IPS DF 6.9 (cell line): Measurements from ENCODE around the gene KCNH6.
A peak's percentile ranks its signal among the peaks of the same experiment; 100 is the strongest.

ENCODE experiments used
- DNase-seq: peaks from one replicate; pipeline ENCODE4 v3.0.0-alpha.2; 2013; ENCODE audit warnings: low read depth, low spot score
- H3K27ac ChIP-seq: one replicate; pipeline ENCODE4 v1.5.1; 2013; ENCODE audit warnings: low read length, control low read depth
- H3K27me3 ChIP-seq: 2 replicates; pipeline ENCODE4 v1.6.1; 2013; ENCODE audit warnings: mild to moderate bottlenecking, low read length; ENCODE audit not compliant: control insufficient read depth, insufficient read depth
- H3K36me3 ChIP-seq: 2 replicates; pipeline ENCODE4 v1.6.1; 2013; ENCODE audit warnings: low read length; ENCODE audit not compliant: control insufficient read depth, insufficient read depth
- H3K4me1 ChIP-seq: 2 replicates; pipeline ENCODE4 v1.6.1; 2013; ENCODE audit warnings: low read length; ENCODE audit not compliant: control insufficient read depth, insufficient read depth
- H3K4me3 ChIP-seq: 2 replicates; pipeline ENCODE4 v1.5.1; 2013; ENCODE audit warnings: mild to moderate bottlenecking, low read length
- H3K9me3 ChIP-seq: 2 replicates; pipeline ENCODE4 v1.6.1; 2013; ENCODE audit warnings: low read length, inconsistent platforms; ENCODE audit not compliant: control insufficient read depth, insufficient read depth
- WGBS: extraction: QIAGEN DNeasy Blood & Tissue Kit; methylation state at CpG from one replicate; pipeline ENCODE4 v1.1.7; 2013; ENCODE audit warnings: mixed read lengths, missing lambda C conversion rate; ENCODE audit not compliant: insufficient read length, insufficient coverage; 5-methylcytosine and 5-hydroxymethylcytosine counted together

Gene KCNH6

DNA sequence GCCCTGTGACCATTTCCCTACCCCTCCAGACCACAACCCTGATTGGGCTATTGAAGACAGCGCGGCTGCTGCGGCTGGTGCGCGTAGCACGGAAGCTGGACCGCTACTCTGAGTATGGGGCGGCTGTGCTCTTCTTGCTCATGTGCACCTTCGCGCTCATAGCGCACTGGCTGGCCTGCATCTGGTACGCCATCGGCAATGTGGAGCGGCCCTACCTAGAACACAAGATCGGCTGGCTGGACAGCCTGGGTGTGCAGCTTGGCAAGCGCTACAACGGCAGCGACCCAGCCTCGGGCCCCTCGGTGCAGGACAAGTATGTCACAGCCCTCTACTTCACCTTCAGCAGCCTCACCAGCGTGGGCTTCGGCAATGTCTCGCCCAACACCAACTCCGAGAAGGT, 12.5 kb downstream of the KCNH6 start:
- H3K9me3 ChIP-seq = no peaks in the 10 kb centered on the region
- DNase-seq = no peak
- H3K4me1 ChIP-seq = no peaks in the 10 kb centered on the region
- H3K4me3 ChIP-seq = no peak overlapping the region
- no peaks in the 10 kb centered on the region for H3K36me3 ChIP-seq
- H3K27me3 ChIP-seq = peaks cover 2% of the 10 kb centered on the region; the same call in 1 of the 2 replicates
- WGBS = no CpG with 5 or more reads among the region's 24 CpGs
- no peak overlapping the region for H3K27ac ChIP-seq

DNA sequence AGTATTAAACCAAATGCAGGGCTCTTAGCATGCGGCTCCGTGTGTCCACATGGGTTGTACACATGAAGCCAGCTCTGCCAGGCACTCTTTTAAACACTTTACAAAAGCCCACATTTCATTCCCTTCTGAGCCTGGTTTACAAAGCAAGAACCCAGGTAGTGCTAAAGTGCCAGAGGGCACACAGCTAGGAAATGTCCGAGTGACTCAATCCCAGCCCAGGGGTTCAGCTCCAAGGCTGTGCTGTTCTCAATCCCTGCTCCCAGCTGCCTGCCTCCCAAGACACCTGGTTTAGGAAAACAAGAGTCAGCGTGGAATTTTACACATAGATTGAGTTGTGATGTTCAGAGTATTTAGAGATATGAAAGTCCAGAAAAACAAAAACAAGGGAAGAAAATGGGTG, 13.8 kb downstream of the KCNH6 start:
- Histone ChIP-seq H3K27ac (no peak overlapping the region), H3K4me3 (no peak overlapping the region), H3K36me3 (no peaks in the 10 kb centered on the region), H3K27me3 (peaks cover 2% of the 10 kb centered on the region; the same call in 1 of the 2 replicates), H3K9me3 (no peaks in the 10 kb centered on the region), H3K4me1 (no peaks in the 10 kb centered on the region)
- no CpG with 5 or more reads among the region's 4 CpGs for WGBS
- DNase-seq = no peak

DNA sequence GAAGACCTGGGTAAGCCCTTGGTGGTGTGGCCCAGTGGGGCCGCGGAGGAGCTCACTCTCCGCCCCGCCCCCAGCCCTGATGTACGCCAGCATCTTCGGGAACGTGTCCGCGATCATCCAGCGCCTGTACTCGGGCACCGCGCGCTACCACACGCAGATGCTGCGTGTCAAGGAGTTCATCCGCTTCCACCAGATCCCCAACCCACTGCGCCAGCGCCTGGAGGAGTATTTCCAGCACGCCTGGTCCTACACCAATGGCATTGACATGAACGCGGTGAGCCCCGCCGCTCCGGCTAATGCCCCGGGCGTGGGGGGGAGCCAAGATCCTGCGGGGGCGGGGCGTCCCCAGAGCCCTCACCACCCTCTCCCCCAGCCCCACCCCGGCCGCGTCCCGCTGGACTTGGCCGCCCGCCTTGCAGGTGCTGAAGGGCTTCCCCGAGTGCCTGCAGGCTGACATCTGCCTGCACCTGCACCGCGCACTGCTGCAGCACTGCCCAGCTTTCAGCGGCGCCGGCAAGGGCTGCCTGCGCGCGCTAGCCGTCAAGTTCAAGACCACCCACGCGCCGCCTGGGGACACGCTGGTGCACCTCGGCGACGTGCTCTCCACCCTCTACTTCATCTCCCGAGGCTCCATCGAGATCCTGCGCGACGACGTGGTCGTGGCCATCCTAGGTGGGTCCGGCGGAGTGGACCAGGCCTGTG, 15.0 kb downstream of the KCNH6 start:
- DNase-seq = no peak
- Histone ChIP-seq H3K27me3 (peaks cover 2% of the 10 kb centered on the region; the same call in 1 of the 2 replicates), H3K27ac (no peak overlapping the region), H3K4me3 (peak overlapping the region; percentile 7; the same call in 1 of the 2 replicates), H3K36me3 (no peaks in the 10 kb centered on the region), H3K4me1 (no peaks in the 10 kb centered on the region), H3K9me3 (no peaks in the 10 kb centered on the region)
- no CpG with 5 or more reads among the region's 62 CpGs for WGBS

GRCh38 chr17:63538693-63539595, 15.8 kb downstream of the KCNH6 start:
- H3K4me3 ChIP-seq = peak overlapping the region; percentile 0; the same call in 1 of the 2 replicates
- peaks cover 2% of the 10 kb centered on the region; the same call in 1 of the 2 replicates for H3K27me3 ChIP-seq
- no CpG with 5 or more reads among the region's 9 CpGs for WGBS
- H3K36me3 ChIP-seq = no peaks in the 10 kb centered on the region
- DNase-seq = no peak
- H3K4me1 ChIP-seq = peaks cover under 1% of the 10 kb centered on the region; the same call in 1 of the 2 replicates
- H3K27ac ChIP-seq = no peak overlapping the region
- no peaks in the 10 kb centered on the region for H3K9me3 ChIP-seq

DNA sequence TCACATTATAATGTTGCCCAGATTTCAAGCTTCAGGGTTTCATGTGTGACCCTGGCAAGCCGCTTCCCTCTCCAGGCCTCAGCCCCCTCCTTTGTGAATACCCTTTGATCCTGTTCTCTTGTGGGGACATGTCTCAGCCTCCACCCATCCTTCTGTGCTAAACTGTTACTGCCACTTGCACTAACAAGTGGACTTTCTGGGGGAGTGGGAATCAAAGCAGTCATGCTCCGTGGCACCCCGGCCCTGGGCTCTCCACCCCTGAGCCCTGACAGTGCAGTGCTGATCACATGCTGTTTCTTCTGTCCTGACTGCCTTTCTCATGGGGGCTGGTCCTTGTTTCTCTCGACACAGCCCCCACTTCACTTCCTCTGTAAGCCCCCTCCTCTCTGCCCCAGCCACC, 17.4 kb downstream of the KCNH6 start:
- Histone ChIP-seq H3K27me3 (peaks cover 2% of the 10 kb centered on the region; the same call in 1 of the 2 replicates), H3K4me3 (no peak overlapping the region), H3K27ac (no peak overlapping the region), H3K36me3 (no peaks in the 10 kb centered on the region), H3K4me1 (peaks cover 4% of the 10 kb centered on the region; the same call in 1 of the 2 replicates), H3K9me3 (no peaks in the 10 kb centered on the region)
- WGBS = no CpG with 5 or more reads among the region's 4 CpGs
- no peak for DNase-seq

GRCh38 chr17:63542218-63542545, 19.0 kb downstream of the KCNH6 start:
- no CpG with 5 or more reads among the region's 9 CpGs for WGBS
- H3K27me3 ChIP-seq = peaks cover 2% of the 10 kb centered on the region; the same call in 1 of the 2 replicates
- H3K36me3 ChIP-seq = no peaks in the 10 kb centered on the region
- H3K4me3 ChIP-seq = no peak overlapping the region
- H3K9me3 ChIP-seq = no peaks in the 10 kb centered on the region
- peaks cover 4% of the 10 kb centered on the region; the same call in 1 of the 2 replicates for H3K4me1 ChIP-seq
- DNase-seq = no peak
- H3K27ac ChIP-seq = no peak overlapping the region

DNA sequence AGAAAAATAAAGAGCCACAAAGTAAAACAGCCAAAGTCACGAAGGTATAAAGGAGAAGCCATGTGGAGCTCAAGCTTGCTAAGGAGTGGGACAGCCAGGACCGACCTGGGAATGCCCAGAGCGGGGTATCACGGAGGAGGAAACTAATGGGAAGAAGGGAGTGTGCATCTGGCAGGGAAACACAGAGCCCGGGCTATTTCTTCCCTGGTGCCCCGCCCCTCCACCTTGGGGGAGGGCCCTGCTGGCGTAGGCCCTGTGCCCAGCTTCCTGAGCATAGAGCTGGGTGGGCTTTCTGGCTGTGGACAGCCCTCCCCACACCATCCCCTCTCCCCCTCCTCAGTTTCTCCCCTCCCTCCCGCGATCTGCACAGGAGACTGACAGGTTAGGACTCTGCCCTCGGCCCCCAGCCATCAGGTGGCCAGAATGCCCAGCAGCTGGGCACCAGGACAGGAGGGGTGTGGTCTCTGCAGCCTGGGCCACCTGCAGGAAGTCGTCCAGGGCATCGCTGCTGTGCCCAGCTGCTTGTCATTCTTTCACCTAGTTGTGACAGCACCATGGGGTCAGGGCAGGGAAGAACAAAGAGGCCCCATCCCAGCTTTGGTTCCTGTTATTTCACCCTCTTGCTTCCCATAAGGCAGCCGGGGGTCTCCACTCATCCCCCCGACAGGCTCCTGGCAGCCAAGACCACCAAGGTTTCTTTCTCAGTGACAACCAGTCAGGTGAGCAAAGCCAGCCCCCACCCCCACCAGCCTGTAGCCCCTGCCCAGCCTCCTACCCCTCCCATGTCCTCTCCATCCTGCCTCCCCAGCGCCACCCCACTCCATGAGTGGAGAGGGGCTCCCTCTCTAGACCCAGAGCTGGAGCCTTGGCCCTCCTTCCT, 20.0 kb downstream of the KCNH6 start:
- WGBS = no CpG with 5 or more reads among the region's 15 CpGs
- no peak overlapping the region for H3K27ac ChIP-seq

GRCh38 chr17:63543822-63544420, 20.8 kb downstream of the KCNH6 start:
- peaks cover 2% of the 10 kb centered on the region; the same call in 1 of the 2 replicates for H3K27me3 ChIP-seq
- no peak overlapping the region for H3K4me3 ChIP-seq
- H3K9me3 ChIP-seq = no peaks in the 10 kb centered on the region
- no peak overlapping the region for H3K27ac ChIP-seq
- H3K36me3 ChIP-seq = no peaks in the 10 kb centered on the region
- no peak for DNase-seq
- peaks cover 4% of the 10 kb centered on the region; the same call in 1 of the 2 replicates for H3K4me1 ChIP-seq

More for the DNA sequence above, 20.0 kb downstream of the KCNH6 start:
- Histone ChIP-seq H3K9me3 (no peaks in the 10 kb centered on the region), H3K4me3 (no peak overlapping the region), H3K4me1 (peaks cover 4% of the 10 kb centered on the region; the same call in 1 of the 2 replicates), H3K36me3 (no peaks in the 10 kb centered on the region), H3K27me3 (peaks cover 2% of the 10 kb centered on the region; the same call in 1 of the 2 replicates)
- no peak for DNase-seq

DNA sequence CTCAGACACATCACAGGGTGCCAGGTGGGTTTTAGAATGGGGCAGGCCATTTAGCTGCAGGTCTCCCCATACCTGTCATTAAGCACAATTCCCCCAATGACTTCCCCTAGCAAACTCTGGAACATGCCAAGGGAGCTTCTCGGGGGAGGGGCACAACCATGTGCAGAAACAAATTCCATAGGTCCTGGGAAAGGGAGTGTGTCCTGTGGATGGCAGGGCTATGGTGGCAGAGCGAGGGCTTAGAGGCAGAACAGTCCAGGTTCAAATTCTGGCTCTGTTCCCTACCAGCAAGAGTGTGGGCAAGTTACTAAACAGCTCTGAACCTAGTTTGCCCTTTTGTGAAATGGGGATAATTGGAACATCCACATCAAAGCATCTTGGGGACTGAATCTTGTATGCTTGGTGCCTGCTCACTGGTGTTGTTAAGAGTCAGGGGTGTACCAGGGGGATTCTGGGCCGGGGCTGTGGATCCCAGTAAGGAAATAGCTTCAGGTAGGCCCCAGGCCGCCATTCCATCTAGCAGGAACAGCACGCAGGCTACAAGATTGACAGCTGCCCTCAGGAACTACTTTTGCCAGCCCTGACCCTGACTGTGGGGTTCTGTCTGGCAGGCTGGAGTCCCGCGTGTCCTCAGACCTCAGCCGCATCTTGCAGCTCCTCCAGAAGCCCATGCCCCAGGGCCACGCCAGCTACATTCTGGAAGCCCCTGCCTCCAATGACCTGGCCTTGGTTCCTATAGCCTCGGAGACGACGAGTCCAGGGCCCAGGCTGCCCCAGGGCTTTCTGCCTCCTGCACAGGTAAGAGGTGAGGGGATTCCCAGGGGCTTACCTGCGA, 21.5 kb downstream of the KCNH6 start:
- peaks cover 4% of the 10 kb centered on the region; the same call in 1 of the 2 replicates for H3K4me1 ChIP-seq
- no peak for DNase-seq
- no CpG with 5 or more reads among the region's 13 CpGs for WGBS
- H3K9me3 ChIP-seq = no peaks in the 10 kb centered on the region
- H3K27ac ChIP-seq = no peak overlapping the region
- H3K4me3 ChIP-seq = no peak overlapping the region
- no peaks in the 10 kb centered on the region for H3K36me3 ChIP-seq
- H3K27me3 ChIP-seq = no peaks in the 10 kb centered on the region
